Stimulated activated CD4-positive, alpha-beta T cell treated with anti-CD3 and anti-CD28 coated beads, Interleukin-2, amount 100 ng/mL, for 48 hours (primary cell): ENCODE results near the gene SUV39H1.
"Not testable (repeated sequence)": the region's sequence is repeated elsewhere in the genome, so short reads cannot be mapped to it uniquely, and the experiment has no call there.

Source experiments
- DNase-seq, 2 donors: peaks; one replicate each; pipeline ENCODE4 v3.0.0-alpha.2; 2020

Gene SUV39H1, protein sequence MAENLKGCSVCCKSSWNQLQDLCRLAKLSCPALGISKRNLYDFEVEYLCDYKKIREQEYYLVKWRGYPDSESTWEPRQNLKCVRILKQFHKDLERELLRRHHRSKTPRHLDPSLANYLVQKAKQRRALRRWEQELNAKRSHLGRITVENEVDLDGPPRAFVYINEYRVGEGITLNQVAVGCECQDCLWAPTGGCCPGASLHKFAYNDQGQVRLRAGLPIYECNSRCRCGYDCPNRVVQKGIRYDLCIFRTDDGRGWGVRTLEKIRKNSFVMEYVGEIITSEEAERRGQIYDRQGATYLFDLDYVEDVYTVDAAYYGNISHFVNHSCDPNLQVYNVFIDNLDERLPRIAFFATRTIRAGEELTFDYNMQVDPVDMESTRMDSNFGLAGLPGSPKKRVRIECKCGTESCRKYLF

GRCh38 chrX:48696301-48696908, at the start of gene SUV39H1:
Gene SUV39H1 (plus strand): TSS chrX:48696734. CDS start chrX:48696785, 51 bp downstream.
- DNase-seq: peak; percentile 72 to 74

GRCh38 chrX:48648336-48648751, 48.2 kb upstream of the SUV39H1 start:
- DNase-seq: no peak

GRCh38 chrX:48649102-48649501, 47.4 kb upstream of the SUV39H1 start:
- DNase-seq: no peak

GRCh38 chrX:48652055-48652579, 44.4 kb upstream of the SUV39H1 start:
- not testable (repeated sequence) for DNase-seq

- not testable (repeated sequence) for DNase-seq
Measured at GRCh38 chrX:48654746-48655145, 41.8 kb upstream of the SUV39H1 start.

DNA sequence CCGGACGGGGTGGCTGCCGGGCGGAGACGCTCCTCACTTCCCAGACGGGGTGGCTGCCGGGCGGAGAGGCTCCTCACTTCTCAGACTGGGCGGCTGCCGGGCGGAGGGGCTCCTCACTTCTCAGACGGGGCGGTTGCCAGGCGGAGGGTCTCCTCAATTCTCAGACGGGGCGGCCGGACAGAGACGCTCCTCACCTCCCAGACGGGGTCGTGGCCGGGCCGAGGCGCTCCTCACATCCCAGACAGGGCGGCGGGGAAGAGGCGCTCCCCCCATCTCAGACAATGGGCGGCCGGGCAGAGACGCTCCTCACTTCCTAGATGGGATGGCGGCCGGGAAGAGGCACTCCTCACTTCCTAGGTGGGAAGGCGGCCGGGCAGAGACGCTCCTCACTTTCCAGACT, 36.8 kb upstream of the SUV39H1 start:
- not testable (repeated sequence) for DNase-seq

DNA sequence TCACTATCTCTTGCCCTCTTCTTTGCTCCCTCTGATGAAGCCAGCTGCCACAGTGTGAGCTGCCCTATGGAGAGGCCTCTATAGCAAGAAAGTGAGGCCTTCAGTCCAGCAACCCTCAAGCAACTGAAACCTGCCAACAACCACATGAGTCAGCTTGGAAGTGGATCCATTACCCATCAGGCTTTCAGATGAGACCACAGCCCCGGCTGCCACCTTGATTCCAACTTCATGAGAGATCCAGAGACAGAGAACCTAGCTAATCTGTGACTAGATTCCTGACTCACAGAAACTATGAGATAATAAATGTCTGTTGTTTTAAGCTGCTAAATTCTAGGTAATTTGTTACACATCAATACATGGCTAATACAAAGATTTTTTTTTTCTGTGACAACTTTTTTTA, 33.3 kb upstream of the SUV39H1 start:
- no peak for DNase-seq

GRCh38 chrX:48664156-48664555, 32.4 kb upstream of the SUV39H1 start:
- no peak for DNase-seq

- no peak for DNase-seq
Measured at GRCh38 chrX:48665991-48666390, 30.5 kb upstream of the SUV39H1 start.

DNA sequence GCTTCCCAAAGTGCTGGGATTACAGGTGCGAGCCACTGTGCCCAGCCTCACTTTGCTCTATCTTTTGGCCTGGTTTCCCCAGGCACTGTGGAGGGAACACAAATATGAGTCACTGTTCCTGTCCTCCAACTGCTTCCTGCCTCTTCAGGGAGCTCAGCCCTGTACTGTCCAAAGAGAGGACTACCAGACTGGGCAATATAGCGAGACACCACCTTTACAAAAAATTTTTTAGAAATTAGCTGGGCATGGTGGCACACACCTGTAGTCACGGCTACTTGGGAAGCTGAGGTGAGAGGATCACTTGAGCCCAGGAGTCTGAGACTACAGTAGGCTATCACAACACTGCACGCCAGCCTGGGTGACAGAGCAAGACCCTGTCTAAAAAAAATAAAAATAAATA, 29.9 kb upstream of the SUV39H1 start:
- DNase-seq: no peak

- DNase-seq: no peak
Measured at GRCh38 chrX:48667509-48667908, 29.0 kb upstream of the SUV39H1 start.

GRCh38 chrX:48668187-48668586, 28.3 kb upstream of the SUV39H1 start:
- DNase-seq: not testable (repeated sequence)

- DNase-seq: peak; percentile 74 to 79
Measured at GRCh38 chrX:48676106-48676892, 20.2 kb upstream of the SUV39H1 start.

DNA sequence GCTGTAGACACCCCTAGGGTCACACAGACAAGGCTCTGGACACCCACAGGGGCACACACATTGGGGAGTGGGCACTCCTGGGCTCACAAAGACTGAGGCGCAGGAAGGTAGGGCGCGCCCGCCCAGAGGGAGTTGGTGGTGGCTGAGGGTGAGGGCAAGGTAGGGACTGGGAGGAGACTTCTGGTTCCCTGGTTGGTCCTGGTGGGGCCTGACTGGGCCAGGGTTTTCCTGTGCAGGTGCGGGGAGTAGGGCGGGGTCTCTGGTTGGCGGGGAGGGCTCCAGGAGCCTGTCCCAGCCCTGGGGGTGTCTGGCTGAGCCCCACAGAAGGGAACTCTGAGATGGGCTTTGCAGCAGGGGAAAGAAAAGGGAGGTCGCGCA, 19.7 kb upstream of the SUV39H1 start:
- no peak for DNase-seq

DNA sequence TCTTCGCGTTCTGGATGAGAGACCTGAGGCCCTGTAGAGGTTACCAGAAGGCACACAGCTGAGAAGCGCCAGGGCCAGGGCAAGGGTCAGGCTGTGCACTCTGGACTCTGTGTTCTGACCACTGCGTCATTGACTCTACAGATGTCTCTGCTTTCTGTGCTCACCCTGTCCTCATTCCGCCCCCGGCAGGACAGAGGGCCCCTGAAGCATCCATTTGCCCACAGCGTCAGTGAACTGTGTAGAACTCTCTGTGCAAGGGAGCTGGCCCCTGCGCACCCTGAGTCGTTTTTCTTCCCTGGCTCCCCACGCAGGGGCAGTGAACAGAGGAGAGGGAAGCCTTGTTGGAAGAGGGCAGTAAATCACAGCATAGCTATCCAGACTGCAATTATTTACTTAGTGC, 19.0 kb upstream of the SUV39H1 start:
- no peak for DNase-seq

GRCh38 chrX:48680467-48680866, 16.1 kb upstream of the SUV39H1 start:
- DNase-seq: peak; percentile 25 to 37

DNA sequence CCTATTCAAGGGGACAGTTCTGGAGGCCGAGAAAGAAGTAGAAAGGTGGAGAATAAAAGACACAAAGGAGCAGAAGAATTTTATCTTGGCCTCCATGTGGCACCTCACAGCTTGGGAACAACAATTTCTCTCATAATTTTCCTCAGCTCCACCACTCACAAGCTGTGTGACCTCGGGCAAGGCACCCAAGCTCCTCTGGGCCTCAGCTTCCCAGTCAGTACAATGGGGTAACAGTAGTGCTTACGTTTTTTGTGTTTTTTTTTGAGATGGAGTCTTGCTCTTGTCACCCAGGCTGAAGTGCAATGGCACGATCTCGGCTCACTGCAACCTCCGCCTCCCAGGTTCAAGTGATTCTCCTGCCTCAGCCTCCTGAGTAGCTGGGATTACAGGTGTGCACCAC, 15.6 kb upstream of the SUV39H1 start:
- not testable (repeated sequence) for DNase-seq

DNA sequence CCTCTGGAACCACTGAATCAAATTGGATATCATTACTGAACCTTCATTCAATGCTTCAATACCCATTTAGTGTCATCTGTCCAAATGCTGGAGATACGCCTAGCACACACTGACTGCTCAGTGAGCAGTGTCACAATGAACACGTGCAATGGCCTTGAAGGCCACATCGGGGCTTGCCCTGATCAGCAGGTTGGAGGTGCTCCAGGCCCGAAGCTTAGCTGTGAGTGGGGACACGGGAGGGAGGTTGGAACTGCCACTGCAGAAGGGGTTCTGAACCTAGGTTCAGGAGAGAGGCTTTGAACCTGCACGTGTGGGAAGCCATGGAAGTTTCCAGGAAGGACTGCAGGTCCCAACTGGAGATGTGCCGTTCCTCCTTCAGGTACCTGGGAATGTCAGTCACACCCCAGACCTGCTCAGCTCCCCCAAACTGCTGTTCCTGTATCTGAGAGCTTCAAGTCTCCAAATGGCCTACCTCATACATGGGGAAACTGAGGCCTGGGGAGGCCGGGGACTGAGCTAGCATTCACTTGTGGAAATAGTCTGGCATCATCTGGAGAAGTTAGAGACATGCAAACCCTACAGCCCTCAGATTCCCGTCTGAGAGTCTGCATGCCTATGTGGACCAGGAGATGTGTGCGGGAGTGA, 14.9 kb upstream of the SUV39H1 start:
- no peak for DNase-seq

- DNase-seq: not testable (repeated sequence)
Measured at GRCh38 chrX:48682795-48683194, 13.7 kb upstream of the SUV39H1 start.

- DNase-seq: peak; percentile 24 to 34
Measured at GRCh38 chrX:48683411-48683982, 13.0 kb upstream of the SUV39H1 start, which contains the start of gene WAS. Gene WAS (plus strand): TSS chrX:48683799. CDS start chrX:48683854, 55 bp downstream.

DNA sequence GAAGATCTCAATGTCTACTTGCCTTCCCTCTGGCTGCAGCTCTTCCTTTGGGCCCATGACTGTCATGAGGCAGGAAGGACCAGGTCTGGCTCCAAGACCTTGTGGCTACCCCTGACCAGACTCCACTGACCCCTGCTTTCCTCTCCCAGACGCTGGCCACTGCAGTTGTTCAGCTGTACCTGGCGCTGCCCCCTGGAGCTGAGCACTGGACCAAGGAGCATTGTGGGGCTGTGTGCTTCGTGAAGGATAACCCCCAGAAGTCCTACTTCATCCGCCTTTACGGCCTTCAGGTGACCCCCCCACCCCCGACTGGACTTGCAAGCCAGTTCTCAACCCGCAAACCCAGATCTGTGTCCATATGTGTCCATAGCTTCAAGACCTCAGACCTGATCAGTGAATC, 12.4 kb upstream of the SUV39H1 start:
- no peak for DNase-seq

DNA sequence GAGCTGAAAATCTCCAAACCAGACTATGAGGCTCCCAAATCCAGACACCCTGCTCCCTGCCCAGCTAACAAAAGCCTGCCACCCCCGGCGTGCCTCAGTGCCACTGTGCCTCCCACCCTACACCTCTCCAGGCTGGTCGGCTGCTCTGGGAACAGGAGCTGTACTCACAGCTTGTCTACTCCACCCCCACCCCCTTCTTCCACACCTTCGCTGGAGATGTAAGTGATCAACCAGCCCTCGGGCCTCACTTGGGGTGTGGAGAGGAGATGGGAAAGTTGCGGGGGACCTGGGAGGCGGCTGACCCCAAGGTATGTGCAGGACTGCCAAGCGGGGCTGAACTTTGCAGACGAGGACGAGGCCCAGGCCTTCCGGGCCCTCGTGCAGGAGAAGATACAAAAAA, 11.1 kb upstream of the SUV39H1 start:
- no peak for DNase-seq
